ENCODE data around the gene OGFOD1. TPM values are rescaled to one million over a fixed set of nuclear protein-coding genes. Genes with fewer than 3 reads are reported as not detected.

The OGFOD1 gene
- total RNA-seq, 4 donors from 2014 or later = 28.4 to 75.3 (median 58.7) TPM

DNA sequence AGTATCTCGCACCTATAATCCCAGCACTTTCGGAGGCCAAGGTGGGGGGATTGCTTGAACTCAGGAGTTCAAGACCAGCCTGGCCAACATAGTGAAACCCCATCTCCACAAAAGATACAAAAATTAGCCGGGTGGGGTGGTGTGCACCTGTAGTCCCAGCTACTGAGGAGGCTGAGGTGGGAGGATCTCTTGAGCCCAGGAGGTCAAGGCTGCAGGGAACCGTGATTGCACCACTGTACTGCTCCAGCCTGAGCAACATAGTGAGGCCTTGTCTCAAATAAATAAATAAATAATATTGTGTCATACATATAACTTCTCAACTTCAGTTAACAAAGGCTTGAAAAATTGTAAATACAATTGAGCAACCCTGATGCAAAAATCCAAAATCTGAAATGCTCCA is 34.2 kb upstream of the OGFOD1 start:
- 95 to 99% methylated on average over 4 of the region's 4 CpGs for WGBS, 2 donors
- no peak for DNase-seq

DNA sequence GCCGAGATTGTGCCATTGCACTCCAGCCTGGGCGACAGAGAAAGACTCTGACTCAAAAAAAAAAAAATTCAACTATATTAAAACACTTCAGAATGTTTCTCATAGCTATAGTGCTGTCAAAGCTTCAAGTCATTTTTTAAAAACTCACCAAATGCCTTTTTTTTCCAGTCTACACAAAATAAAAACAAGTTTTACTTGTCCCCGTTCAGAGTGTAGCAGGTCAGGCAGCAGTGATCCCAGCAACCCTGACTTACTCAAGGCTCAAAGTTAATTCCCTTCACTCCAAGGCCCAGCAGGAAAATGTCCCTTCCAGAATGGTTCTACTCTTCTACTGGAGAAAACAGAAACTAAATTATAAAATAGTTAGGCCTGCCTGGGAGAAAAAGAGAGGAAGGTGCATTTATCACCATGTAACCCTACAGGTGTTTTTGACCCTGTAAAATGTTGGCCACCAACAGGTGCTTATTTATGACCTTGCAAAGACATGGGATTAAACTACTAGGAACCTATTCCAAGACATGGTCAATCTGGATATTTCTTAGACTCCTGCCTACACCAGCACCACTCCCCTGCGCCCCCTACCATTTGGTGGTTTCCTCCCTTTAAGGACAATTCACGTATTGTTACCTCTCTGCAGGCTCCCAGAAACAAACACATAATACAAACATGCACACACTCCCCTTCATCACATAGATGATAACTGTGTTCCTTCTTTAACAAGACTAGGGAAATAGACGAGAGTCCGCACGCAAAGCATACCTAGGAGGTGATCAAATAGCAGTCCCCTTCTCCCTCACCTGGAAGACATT is 31.4 kb upstream of the OGFOD1 start:
- TF ChIP-seq POLR2A (IDR thresholded peaks at IDR 0.05) = no peak
- TF ChIP-seq, protein P1, sequence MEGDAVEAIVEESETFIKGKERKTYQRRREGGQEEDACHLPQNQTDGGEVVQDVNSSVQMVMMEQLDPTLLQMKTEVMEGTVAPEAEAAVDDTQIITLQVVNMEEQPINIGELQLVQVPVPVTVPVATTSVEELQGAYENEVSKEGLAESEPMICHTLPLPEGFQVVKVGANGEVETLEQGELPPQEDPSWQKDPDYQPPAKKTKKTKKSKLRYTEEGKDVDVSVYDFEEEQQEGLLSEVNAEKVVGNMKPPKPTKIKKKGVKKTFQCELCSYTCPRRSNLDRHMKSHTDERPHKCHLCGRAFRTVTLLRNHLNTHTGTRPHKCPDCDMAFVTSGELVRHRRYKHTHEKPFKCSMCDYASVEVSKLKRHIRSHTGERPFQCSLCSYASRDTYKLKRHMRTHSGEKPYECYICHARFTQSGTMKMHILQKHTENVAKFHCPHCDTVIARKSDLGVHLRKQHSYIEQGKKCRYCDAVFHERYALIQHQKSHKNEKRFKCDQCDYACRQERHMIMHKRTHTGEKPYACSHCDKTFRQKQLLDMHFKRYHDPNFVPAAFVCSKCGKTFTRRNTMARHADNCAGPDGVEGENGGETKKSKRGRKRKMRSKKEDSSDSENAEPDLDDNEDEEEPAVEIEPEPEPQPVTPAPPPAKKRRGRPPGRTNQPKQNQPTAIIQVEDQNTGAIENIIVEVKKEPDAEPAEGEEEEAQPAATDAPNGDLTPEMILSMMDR (IDR thresholded peaks at IDR 0.05) = no peak
- H3K9me3 ChIP-seq = no peaks in the 10 kb centered on the region
- H3K4me1 ChIP-seq = peaks cover 32 to 43% of the 10 kb centered on the region in 2 donors
- H3K27me3 ChIP-seq = no peaks in the 10 kb centered on the region
- no peak overlapping the region for H3K4me3 ChIP-seq (replicated peaks in 1 of 3)
- WGBS, 2 donors = 90 to 92% methylated on average over 8 of the region's 8 CpGs
- no peak for DNase-seq
- H3K27ac ChIP-seq = no peak overlapping the region
- intact Hi-C loops (cut with DNase I) = no loop called here
- no peaks in the 10 kb centered on the region for H3K36me3 ChIP-seq

More for the DNA sequence above, 34.2 kb upstream of the OGFOD1 start:
- Histone ChIP-seq H3K4me1 (peaks cover 20 to 30% of the 10 kb centered on the region in 2 donors), H3K27me3 (no peaks in the 10 kb centered on the region), H3K9me3 (no peaks in the 10 kb centered on the region), H3K4me3 (replicated peaks in 1 of 3) (no peak overlapping the region), H3K27ac (no peak overlapping the region), H3K36me3 (no peaks in the 10 kb centered on the region)
- intact Hi-C loops (cut with DNase I) = no loop called here
- TF ChIP-seq POLR2A (IDR thresholded peaks at IDR 0.05) = no peak
- TF ChIP-seq, protein P1 (IDR thresholded peaks at IDR 0.05) = no peak

DNA sequence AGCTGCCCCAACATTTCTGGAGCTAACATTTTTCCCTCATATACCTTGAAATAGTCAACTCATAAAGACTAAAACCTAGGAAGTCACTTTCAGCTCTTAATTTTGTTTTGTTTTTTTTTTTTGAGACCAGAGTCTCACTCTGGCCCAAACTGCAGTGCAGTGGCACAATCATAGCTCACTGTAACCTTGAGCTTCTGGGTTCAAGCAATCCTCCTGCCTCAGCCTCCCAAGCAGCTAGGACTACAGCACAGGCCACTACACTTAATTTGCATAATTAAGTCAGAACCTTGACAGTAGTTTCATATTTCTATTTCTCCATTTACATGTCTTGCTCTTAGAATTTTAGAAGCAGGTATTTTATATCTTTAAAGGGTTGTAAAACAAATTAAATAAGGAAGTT is 30.7 kb upstream of the OGFOD1 start:
- DNase-seq = no peak
- H3K27me3 ChIP-seq = no peaks in the 10 kb centered on the region
- no peaks in the 10 kb centered on the region for H3K36me3 ChIP-seq
- no peak overlapping the region for H3K27ac ChIP-seq
- H3K4me3 ChIP-seq (replicated peaks in 1 of 3) = no peak overlapping the region
- intact Hi-C loops (cut with DNase I) = no loop called here
- TF ChIP-seq, protein P1 (IDR thresholded peaks at IDR 0.05) = no peak
- TF ChIP-seq POLR2A (IDR thresholded peaks at IDR 0.05) = no peak
- H3K9me3 ChIP-seq = no peaks in the 10 kb centered on the region
- peaks cover 32 to 43% of the 10 kb centered on the region in 2 donors for H3K4me1 ChIP-seq

DNA sequence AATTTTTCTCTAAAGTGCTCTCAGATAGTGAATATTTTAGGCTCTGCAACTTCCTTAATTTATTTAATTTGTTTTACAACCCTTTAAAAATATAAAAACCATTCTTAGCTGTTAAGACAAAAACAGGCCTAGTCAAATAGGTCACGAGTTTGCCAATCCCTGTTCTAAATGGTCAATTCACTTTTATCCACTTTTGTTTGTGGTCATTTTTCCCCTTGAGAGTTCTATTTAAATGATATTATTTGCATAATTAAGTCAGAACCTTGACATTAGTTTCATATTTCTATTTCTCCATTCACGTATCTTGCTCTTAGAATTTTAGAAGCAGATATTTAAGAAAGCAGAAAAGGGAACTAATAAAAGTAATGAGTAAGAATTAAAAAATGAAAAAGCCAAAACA is 30.0 kb upstream of the OGFOD1 start:
- H3K27me3 ChIP-seq = no peaks in the 10 kb centered on the region
- no peaks in the 10 kb centered on the region for H3K36me3 ChIP-seq
- no peak for DNase-seq
- H3K9me3 ChIP-seq = no peaks in the 10 kb centered on the region
- H3K4me1 ChIP-seq = peaks cover 32 to 43% of the 10 kb centered on the region in 2 donors
- H3K4me3 ChIP-seq (replicated peaks in 1 of 3) = no peak overlapping the region
- WGBS, 2 donors = 94 to 95% methylated on average over 2 of the region's 2 CpGs
- intact Hi-C loops (cut with DNase I) = no loop called here
- no peak overlapping the region for H3K27ac ChIP-seq
- TF ChIP-seq, protein P1 (IDR thresholded peaks at IDR 0.05) = no peak

DNA sequence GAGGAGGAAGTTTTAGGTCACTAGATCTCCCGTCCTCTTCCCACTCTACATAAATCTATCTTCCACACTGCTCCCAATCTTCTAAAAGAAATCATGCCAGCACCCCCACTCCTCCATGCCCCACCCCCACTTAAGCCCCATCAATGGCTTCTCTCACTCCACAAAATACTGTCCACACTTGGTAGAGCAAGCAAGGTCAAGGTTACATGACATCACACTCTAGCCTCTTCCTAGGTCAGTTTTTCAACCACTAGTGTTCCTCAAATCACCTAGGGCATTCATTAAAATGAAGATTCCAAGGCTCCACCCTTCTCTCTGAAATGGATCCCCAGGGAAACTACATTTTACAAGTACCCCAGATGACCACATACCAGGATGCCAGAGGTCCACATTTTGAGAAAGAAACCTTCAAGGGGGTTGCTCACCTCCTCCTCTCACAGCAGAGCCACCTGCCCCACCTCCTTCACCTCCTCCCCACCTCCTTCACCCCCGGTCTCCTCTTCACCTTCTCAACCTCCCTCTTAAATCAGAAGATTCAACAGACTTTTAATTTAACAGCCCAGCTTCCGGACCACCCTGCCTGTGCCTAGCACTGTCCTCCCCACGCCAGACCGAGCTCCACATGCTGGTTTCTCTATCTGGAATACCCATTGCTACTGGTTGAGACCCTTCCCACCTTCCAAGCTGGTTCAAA is 29.2 kb upstream of the OGFOD1 start:
- DNase-seq = peak in 1 of 2 donors; percentile 24
- H3K4me3 ChIP-seq (replicated peaks in 1 of 3) = no peak overlapping the region
- TF ChIP-seq, protein P1 (IDR thresholded peaks at IDR 0.05) = no peak
- TF ChIP-seq POLR2A (IDR thresholded peaks at IDR 0.05) = no peak
- no peaks in the 10 kb centered on the region for H3K36me3 ChIP-seq
- no peaks in the 10 kb centered on the region for H3K9me3 ChIP-seq
- 81 to 83% methylated on average over 5 of the region's 5 CpGs for WGBS, 2 donors
- H3K27me3 ChIP-seq = no peaks in the 10 kb centered on the region
- no peak overlapping the region for H3K27ac ChIP-seq
- H3K4me1 ChIP-seq = peaks cover 32 to 43% of the 10 kb centered on the region in 2 donors
- intact Hi-C loops (cut with DNase I) = no loop called here
